Thoracic aorta (tissue), 2 donors: ENCODE data around the gene FHIT. TPM values are rescaled to one million over a fixed set of nuclear protein-coding genes. Genes with fewer than 3 reads are reported as not detected.

Experiments used
- ATAC-seq: fragments of 150-250 bp; one replicate; pipeline ENCODE4 v1.8.0; 2017; ENCODE audit warnings: low read depth; ENCODE audit not compliant: insufficient number of reproducible peaks, low FRiP score
- DNase-seq: peaks from one replicate; pipeline ENCODE4 v3.0.0-alpha.2; 2020; ENCODE audit warnings: low spot score
- H3K27ac ChIP-seq, 2 donors: fragments of 200-600 bp; sonication (generic); 1 replicate in 1 of 2; 2 replicates in 1 of 2; pipeline ENCODE4 v1.5.1; 2016; ENCODE audit warnings: mild to moderate bottlenecking in 2 of 2, moderate library complexity in 2 of 2
- H3K27me3 ChIP-seq: fragments of 200-600 bp; sonication (generic); replicated peaks from 2 replicates; pipeline ENCODE4 v1.6.0; 2016; ENCODE audit warnings: mild to moderate bottlenecking; ENCODE audit not compliant: insufficient read depth
- H3K36me3 ChIP-seq: fragments of 200-600 bp; sonication (generic); one replicate; pipeline ENCODE4 v1.5.1; 2016
- H3K4me1 ChIP-seq, 2 donors: fragments of 200-600 bp; sonication (generic); 1 replicate in 1 of 2; 2 replicates in 1 of 2; pipeline versions ENCODE4 v1.5.1 to v1.6.0; 2016; ENCODE audit warnings: low read depth in 2 of 2, mild to moderate bottlenecking in 1 of 2; ENCODE audit not compliant: control insufficient read depth in 1 of 2
- H3K4me3 ChIP-seq: fragments of 200-600 bp; sonication (generic); 2 replicates; pipeline ENCODE4 v1.5.1; 2016; ENCODE audit warnings: mild to moderate bottlenecking
- H3K9me3 ChIP-seq: fragments of 200-600 bp; sonication (generic); 2 replicates; pipeline ENCODE4 v1.5.1; 2016
- CTCF ChIP-seq: fragments of 200-600 bp; sonication (generic); IDR thresholded peaks from one replicate; pipeline ENCODE4 v1.5.1; 2019; ENCODE audit warnings: antibody characterized with exemption
- total RNA-seq, 2 donors: library from RNA; depleted of rRNA; stranded (reverse); fragments of >200 nt; gene quantifications; one replicate each; pipeline versions ENCODE4 v1.1.0 to v1.2.3, GENCODE V29; 2016

FHIT gene
- total RNA-seq, 2 donors from 2014 or later, result 2.0 to 2.3 TPM

- TF ChIP-seq CTCF, result no peak
- no peak for DNase-seq
- no peak for ATAC-seq
Measured at GRCh38 chr3:61288446-61288845, 37.2 kb upstream of the FHIT start.

GRCh38 chr3:61283876-61284275 lies 32.6 kb upstream of the FHIT start:
- no peaks in the 10 kb centered on the region for H3K4me1 ChIP-seq
- H3K36me3 ChIP-seq, result no peaks in the 10 kb centered on the region
- no peak overlapping the region for H3K4me3 ChIP-seq
- no peak for TF ChIP-seq CTCF
- DNase-seq (no peak), ATAC-seq (no peak)
- H3K27ac ChIP-seq, result no peak overlapping the region
- no peaks in the 10 kb centered on the region for H3K27me3 ChIP-seq
- H3K9me3 ChIP-seq, result no peaks in the 10 kb centered on the region

More at GRCh38 chr3:61288446-61288845, 37.2 kb upstream of the FHIT start:
- H3K4me1 ChIP-seq, result no peaks in the 10 kb centered on the region
- H3K36me3 ChIP-seq, result no peaks in the 10 kb centered on the region
- H3K27me3 ChIP-seq, result no peaks in the 10 kb centered on the region
- no peaks in the 10 kb centered on the region for H3K9me3 ChIP-seq
- no peak overlapping the region for H3K4me3 ChIP-seq
- H3K27ac ChIP-seq, result no peak overlapping the region

GRCh38 chr3:61278713-61279112 lies 27.5 kb upstream of the FHIT start:
- TF ChIP-seq CTCF, result no peak
- Histone ChIP-seq H3K4me3 (no peak overlapping the region), H3K36me3 (no peaks in the 10 kb centered on the region), H3K9me3 (no peaks in the 10 kb centered on the region), H3K4me1 (no peaks in the 10 kb centered on the region), H3K27ac (no peak overlapping the region), H3K27me3 (no peaks in the 10 kb centered on the region)
- ATAC-seq, result no peak
- DNase-seq, result no peak

GRCh38 chr3:61277411-61277810 lies 26.2 kb upstream of the FHIT start:
- DNase-seq (no peak), ATAC-seq (no peak)
- Histone ChIP-seq H3K4me3 (no peak overlapping the region), H3K27me3 (no peaks in the 10 kb centered on the region), H3K36me3 (no peaks in the 10 kb centered on the region), H3K4me1 (no peaks in the 10 kb centered on the region), H3K9me3 (no peaks in the 10 kb centered on the region), H3K27ac (no peak overlapping the region)
- no peak for TF ChIP-seq CTCF

GRCh38 chr3:61269435-61269834 lies 18.2 kb upstream of the FHIT start:
- H3K36me3 ChIP-seq, result no peaks in the 10 kb centered on the region
- DNase-seq, result no peak
- no peak overlapping the region for H3K4me3 ChIP-seq
- no peaks in the 10 kb centered on the region for H3K9me3 ChIP-seq
- no peak for ATAC-seq
- no peaks in the 10 kb centered on the region for H3K4me1 ChIP-seq
- H3K27me3 ChIP-seq, result no peaks in the 10 kb centered on the region
- no peak overlapping the region for H3K27ac ChIP-seq
- no peak for TF ChIP-seq CTCF
